SK-N-SH treated with all-trans-retinoic acid at 6 μM for 48 hours (cell line): Measurements from ENCODE around the gene GCNT2.

Experiments used
- ATAC-seq: fragments of 200-7000 bp; cut with Tn5 transposase; 3 replicates; pipeline ENCODE4 v1.9.1; 2020; ENCODE audit warnings: mild to moderate bottlenecking, moderate library complexity
- ARNTL ChIP-seq: fragments of 450-650 bp; formaldehyde crosslinking; IDR thresholded peaks from 2 replicates; pipeline ENCODE4 v1.5.0; 2020; ENCODE audit warnings: low read depth, mild to moderate bottlenecking, moderate library complexity, borderline replicate concordance
- BACH2 ChIP-seq: fragments of 250-450 bp; sonication (Bioruptor Pico); IDR thresholded peaks from 2 replicates; pipeline ENCODE4 v1.9.0; 2021; ENCODE audit warnings: mild to moderate bottlenecking, borderline replicate concordance
- CSDC2 ChIP-seq: fragments of 250-450 bp; sonication (Bioruptor Pico); IDR thresholded peaks from 2 replicates; pipeline ENCODE4 v1.5.0; 2020; ENCODE audit warnings: mild to moderate bottlenecking, moderate library complexity
- ESRRG ChIP-seq: fragments of 250-450 bp; sonication (Bioruptor Pico); IDR thresholded peaks from 2 replicates; pipeline ENCODE4 v1.6.1; 2021; ENCODE audit warnings: mild to moderate bottlenecking
- GLIS3 ChIP-seq: fragments of 250-450 bp; sonication (Bioruptor Pico); IDR thresholded peaks from 2 replicates; pipeline ENCODE4 v1.5.0; 2020; ENCODE audit warnings: mild to moderate bottlenecking, moderate library complexity
- ISL1 ChIP-seq: fragments of 250-450 bp; sonication (Bioruptor Pico); IDR thresholded peaks from 2 replicates; pipeline ENCODE4 v2.1.2; 2022; ENCODE audit warnings: mild to moderate bottlenecking, moderate library complexity
- OSR1 ChIP-seq: fragments of 250-450 bp; sonication (Bioruptor Pico); IDR thresholded peaks from 2 replicates; pipeline ENCODE4 v1.8.0; 2022; ENCODE audit warnings: moderate library complexity, mild to moderate bottlenecking, inconsistent platforms
- PPARA ChIP-seq: fragments of 250-450 bp; sonication (Bioruptor Pico); IDR thresholded peaks from 2 replicates; pipeline ENCODE4 v1.5.0; 2020; ENCODE audit warnings: mild to moderate bottlenecking, borderline replicate concordance
- SNAI2 ChIP-seq: fragments of 250-450 bp; sonication (Bioruptor Pico); IDR thresholded peaks from 2 replicates; pipeline ENCODE4 v1.5.0; 2020; ENCODE audit warnings: mild to moderate bottlenecking, moderate library complexity
- TCF4 ChIP-seq: fragments of 250-450 bp; sonication (Bioruptor Pico); IDR thresholded peaks from 2 replicates; pipeline ENCODE4 v1.8.0; 2021; ENCODE audit warnings: mild to moderate bottlenecking, moderate library complexity, borderline replicate concordance
- TOX ChIP-seq: fragments of 250-450 bp; sonication (Bioruptor Pico); IDR thresholded peaks from 2 replicates; pipeline ENCODE4 v1.8.0; 2021; ENCODE audit warnings: mild to moderate bottlenecking, moderate library complexity, borderline replicate concordance
- ZC3H10 ChIP-seq: fragments of 250-450 bp; sonication (Bioruptor Pico); IDR thresholded peaks from 2 replicates; pipeline ENCODE4 v1.5.1; 2021; ENCODE audit warnings: mild to moderate bottlenecking, moderate library complexity
- ZFP3 ChIP-seq: fragments of 250-450 bp; sonication (Bioruptor Pico); IDR thresholded peaks from 2 replicates; pipeline ENCODE4 v1.5.0; 2020; ENCODE audit warnings: mild to moderate bottlenecking, moderate library complexity
- ZFP30 ChIP-seq: fragments of 450-650 bp; formaldehyde crosslinking; IDR thresholded peaks from 2 replicates; pipeline ENCODE4 v1.5.0; 2022; ENCODE audit warnings: mild to moderate bottlenecking, moderate library complexity
- ZNF565 ChIP-seq: fragments of 450-650 bp; formaldehyde crosslinking; conservative IDR thresholded peaks from 2 replicates; pipeline ENCODE4 v1.5.0; 2020; ENCODE audit warnings: low read depth, mild to moderate bottlenecking, moderate library complexity
- ZNF70 ChIP-seq: fragments of 450-650 bp; formaldehyde crosslinking; IDR thresholded peaks from 2 replicates; pipeline ENCODE4 v1.5.0; 2020; ENCODE audit warnings: mild to moderate bottlenecking, moderate library complexity
- ZNF8 ChIP-seq: fragments of 450-650 bp; formaldehyde crosslinking; IDR thresholded peaks from 2 replicates; pipeline ENCODE4 v1.5.0; 2020; ENCODE audit warnings: mild to moderate bottlenecking, moderate library complexity
- TF ChIP-seq, protein P1 (sequence below): fragments of 250-450 bp; sonication (Bioruptor Pico); IDR thresholded peaks from 2 replicates; pipeline ENCODE4 v1.5.1; 2021; ENCODE audit warnings: mild to moderate bottlenecking, moderate library complexity
- TF ChIP-seq, protein P2 (sequence below): fragments of 250-450 bp; sonication (Bioruptor Pico); IDR thresholded peaks from 2 replicates; pipeline ENCODE4 v1.5.0; 2020; ENCODE audit warnings: mild to moderate bottlenecking, moderate library complexity
- TF ChIP-seq, protein P3 (sequence below): fragments of 250-450 bp; sonication (Bioruptor Pico); IDR thresholded peaks from 2 replicates; pipeline ENCODE4 v1.8.0; 2021; ENCODE audit warnings: low read depth, mild to moderate bottlenecking, moderate library complexity, borderline replicate concordance
- TF ChIP-seq, protein P4 (sequence below): fragments of 250-450 bp; sonication (Bioruptor Pico); IDR thresholded peaks from 2 replicates; pipeline ENCODE4 v1.5.1; 2020; ENCODE audit warnings: low read depth, mild to moderate bottlenecking, moderate library complexity
- TF ChIP-seq, protein P5 (sequence below): fragments of 250-450 bp; sonication (Bioruptor Pico); IDR thresholded peaks from 2 replicates; pipeline ENCODE4 v1.8.0; 2020; ENCODE audit warnings: mild to moderate bottlenecking, moderate library complexity, borderline replicate concordance

GCNT2 gene

DNA sequence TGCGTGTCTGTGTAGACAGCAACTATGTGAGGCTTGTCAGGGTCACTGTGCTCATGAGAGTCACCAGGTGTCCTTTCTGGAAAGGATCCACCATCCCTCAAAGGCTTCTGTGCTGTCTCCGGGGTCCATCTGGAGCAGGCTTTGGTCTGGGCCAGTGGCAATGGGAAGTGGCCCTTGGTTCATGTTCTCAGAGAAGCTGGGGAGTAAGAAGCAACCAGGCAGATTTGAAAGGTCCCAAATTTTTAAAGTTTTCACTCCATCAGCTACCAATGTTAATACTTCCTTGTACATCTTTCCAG is 68.2 kb downstream of the GCNT2 start:
- TF ChIP-seq ZFP3 (no peak), ISL1 (CRISPR knock-in tag) (no peak), OSR1 (CRISPR knock-in tag) (no peak), ZFP30 (CRISPR knock-in tag) (no peak), ARNTL (CRISPR knock-in tag) (no peak), ZNF8 (no peak), BACH2 (CRISPR knock-in tag) (no peak), PPARA (CRISPR knock-in tag) (no peak), ZNF565 (CRISPR knock-in tag) (no peak), ZC3H10 (CRISPR knock-in tag) (no peak)
- TF ChIP-seq, protein P1, sequence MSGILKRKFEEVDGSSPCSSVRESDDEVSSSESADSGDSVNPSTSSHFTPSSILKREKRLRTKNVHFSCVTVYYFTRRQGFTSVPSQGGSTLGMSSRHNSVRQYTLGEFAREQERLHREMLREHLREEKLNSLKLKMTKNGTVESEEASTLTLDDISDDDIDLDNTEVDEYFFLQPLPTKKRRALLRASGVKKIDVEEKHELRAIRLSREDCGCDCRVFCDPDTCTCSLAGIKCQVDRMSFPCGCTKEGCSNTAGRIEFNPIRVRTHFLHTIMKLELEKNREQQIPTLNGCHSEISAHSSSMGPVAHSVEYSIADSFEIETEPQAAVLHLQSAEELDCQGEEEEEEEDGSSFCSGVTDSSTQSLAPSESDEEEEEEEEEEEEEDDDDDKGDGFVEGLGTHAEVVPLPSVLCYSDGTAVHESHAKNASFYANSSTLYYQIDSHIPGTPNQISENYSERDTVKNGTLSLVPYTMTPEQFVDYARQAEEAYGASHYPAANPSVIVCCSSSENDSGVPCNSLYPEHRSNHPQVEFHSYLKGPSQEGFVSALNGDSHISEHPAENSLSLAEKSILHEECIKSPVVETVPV (CRISPR knock-in tag), result no peak
- TF ChIP-seq, protein P2, sequence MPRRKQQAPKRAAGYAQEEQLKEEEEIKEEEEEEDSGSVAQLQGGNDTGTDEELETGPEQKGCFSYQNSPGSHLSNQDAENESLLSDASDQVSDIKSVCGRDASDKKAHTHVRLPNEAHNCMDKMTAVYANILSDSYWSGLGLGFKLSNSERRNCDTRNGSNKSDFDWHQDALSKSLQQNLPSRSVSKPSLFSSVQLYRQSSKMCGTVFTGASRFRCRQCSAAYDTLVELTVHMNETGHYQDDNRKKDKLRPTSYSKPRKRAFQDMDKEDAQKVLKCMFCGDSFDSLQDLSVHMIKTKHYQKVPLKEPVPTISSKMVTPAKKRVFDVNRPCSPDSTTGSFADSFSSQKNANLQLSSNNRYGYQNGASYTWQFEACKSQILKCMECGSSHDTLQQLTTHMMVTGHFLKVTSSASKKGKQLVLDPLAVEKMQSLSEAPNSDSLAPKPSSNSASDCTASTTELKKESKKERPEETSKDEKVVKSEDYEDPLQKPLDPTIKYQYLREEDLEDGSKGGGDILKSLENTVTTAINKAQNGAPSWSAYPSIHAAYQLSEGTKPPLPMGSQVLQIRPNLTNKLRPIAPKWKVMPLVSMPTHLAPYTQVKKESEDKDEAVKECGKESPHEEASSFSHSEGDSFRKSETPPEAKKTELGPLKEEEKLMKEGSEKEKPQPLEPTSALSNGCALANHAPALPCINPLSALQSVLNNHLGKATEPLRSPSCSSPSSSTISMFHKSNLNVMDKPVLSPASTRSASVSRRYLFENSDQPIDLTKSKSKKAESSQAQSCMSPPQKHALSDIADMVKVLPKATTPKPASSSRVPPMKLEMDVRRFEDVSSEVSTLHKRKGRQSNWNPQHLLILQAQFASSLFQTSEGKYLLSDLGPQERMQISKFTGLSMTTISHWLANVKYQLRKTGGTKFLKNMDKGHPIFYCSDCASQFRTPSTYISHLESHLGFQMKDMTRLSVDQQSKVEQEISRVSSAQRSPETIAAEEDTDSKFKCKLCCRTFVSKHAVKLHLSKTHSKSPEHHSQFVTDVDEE (CRISPR knock-in tag), result no peak
- TF ChIP-seq, protein P3, sequence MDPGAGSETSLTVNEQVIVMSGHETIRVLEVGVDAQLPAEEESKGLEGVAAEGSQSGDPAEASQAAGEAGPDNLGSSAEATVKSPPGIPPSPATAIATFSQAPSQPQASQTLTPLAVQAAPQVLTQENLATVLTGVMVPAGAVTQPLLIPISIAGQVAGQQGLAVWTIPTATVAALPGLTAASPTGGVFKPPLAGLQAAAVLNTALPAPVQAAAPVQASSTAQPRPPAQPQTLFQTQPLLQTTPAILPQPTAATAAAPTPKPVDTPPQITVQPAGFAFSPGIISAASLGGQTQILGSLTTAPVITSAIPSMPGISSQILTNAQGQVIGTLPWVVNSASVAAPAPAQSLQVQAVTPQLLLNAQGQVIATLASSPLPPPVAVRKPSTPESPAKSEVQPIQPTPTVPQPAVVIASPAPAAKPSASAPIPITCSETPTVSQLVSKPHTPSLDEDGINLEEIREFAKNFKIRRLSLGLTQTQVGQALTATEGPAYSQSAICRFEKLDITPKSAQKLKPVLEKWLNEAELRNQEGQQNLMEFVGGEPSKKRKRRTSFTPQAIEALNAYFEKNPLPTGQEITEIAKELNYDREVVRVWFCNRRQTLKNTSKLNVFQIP (CRISPR knock-in tag), result no peak
- TF ChIP-seq, protein P4, sequence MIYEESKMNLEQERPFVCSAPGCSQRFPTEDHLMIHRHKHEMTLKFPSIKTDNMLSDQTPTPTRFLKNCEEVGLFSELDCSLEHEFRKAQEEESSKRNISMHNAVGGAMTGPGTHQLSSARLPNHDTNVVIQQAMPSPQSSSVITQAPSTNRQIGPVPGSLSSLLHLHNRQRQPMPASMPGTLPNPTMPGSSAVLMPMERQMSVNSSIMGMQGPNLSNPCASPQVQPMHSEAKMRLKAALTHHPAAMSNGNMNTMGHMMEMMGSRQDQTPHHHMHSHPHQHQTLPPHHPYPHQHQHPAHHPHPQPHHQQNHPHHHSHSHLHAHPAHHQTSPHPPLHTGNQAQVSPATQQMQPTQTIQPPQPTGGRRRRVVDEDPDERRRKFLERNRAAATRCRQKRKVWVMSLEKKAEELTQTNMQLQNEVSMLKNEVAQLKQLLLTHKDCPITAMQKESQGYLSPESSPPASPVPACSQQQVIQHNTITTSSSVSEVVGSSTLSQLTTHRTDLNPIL (CRISPR knock-in tag), result no peak
- no peak for ATAC-seq

DNA sequence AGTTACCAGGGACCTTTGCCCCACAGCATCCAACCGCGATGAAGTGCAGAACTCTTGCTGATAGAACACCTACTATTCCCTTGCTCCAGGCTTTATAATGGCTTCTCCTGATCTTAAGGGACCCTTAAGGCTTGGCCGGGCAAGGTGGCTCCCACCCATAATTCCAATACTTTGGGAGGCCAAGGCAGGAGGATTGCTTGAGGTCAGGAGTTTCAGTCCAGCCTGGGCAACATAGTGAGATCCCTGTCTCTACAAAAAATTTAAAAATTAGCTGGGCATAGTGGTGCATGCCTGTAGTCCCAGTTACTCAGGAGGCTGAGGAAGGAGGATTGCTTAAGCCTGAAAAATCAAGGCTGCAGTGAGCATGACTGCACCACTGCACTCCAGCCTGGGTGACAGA is 68.8 kb downstream of the GCNT2 start:
- ATAC-seq, result no peak
- TF ChIP-seq, protein P3 (CRISPR knock-in tag), result no peak
- TF ChIP-seq PPARA (CRISPR knock-in tag) (no peak), ZFP30 (CRISPR knock-in tag) (no peak), ZFP3 (no peak), GLIS3 (CRISPR knock-in tag) (no peak), ARNTL (CRISPR knock-in tag) (no peak), TCF4 (CRISPR knock-in tag) (no peak), ZNF70 (CRISPR knock-in tag) (no peak), CSDC2 (CRISPR knock-in tag) (no peak), ZNF565 (CRISPR knock-in tag) (no peak), SNAI2 (CRISPR knock-in tag) (no peak), TOX (CRISPR knock-in tag) (no peak), ESRRG (CRISPR knock-in tag) (no peak), ZNF8 (no peak), ZC3H10 (CRISPR knock-in tag) (no peak), OSR1 (CRISPR knock-in tag) (no peak)
- TF ChIP-seq, protein P5, sequence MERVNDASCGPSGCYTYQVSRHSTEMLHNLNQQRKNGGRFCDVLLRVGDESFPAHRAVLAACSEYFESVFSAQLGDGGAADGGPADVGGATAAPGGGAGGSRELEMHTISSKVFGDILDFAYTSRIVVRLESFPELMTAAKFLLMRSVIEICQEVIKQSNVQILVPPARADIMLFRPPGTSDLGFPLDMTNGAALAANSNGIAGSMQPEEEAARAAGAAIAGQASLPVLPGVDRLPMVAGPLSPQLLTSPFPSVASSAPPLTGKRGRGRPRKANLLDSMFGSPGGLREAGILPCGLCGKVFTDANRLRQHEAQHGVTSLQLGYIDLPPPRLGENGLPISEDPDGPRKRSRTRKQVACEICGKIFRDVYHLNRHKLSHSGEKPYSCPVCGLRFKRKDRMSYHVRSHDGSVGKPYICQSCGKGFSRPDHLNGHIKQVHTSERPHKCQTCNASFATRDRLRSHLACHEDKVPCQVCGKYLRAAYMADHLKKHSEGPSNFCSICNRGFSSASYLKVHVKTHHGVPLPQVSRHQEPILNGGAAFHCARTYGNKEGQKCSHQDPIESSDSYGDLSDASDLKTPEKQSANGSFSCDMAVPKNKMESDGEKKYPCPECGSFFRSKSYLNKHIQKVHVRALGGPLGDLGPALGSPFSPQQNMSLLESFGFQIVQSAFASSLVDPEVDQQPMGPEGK, result no peak
- TF ChIP-seq, protein P2 (CRISPR knock-in tag), result no peak
- TF ChIP-seq, protein P1 (CRISPR knock-in tag), result no peak
